ENCODE data around the gene SPTB. TPM values are rescaled to one million over a fixed set of nuclear protein-coding genes. Genes with fewer than 3 reads are reported as not detected.

Gene SPTB
- total RNA-seq, 4 donors from 2014 or later = 123 to 554 (median 266) TPM

GRCh38 chr14:64715628-64716412 is 163.9 kb downstream of the SPTB start:
- no peak for ATAC-seq
- Histone ChIP-seq H3K27me3 (no peaks in the 10 kb centered on the region), H3K4me1 (peaks cover 7 to 18% of the 10 kb centered on the region in 2 donors), H3K27ac (peak overlapping the region; percentile 11 to 67 (median 62)), H3K9me3 (peaks cover 0 to 2% (median 0%) of the 10 kb centered on the region in 3 donors), H3K36me3 (no peaks in the 10 kb centered on the region), H3K4me3 (peak overlapping the region; percentile 27 to 37 (median 36))
- intact Hi-C loops (cut with DNase I; ENCODE audit: low total_unique reads) = no loop called here
- no peak for DNase-seq
- in situ Hi-C loops (cut with MboI; ENCODE audit: low sequenced_read_pairs in 4 of 4) = no loop called here
- TF ChIP-seq CTCF (IDR thresholded peaks at IDR 0.05 in 4 of 5, conservative IDR thresholded peaks at IDR 0.05 in 1 of 5) = no peak
- no peak for TF ChIP-seq POLR2A (IDR thresholded peaks at IDR 0.05)

- DNase-seq (no peak), ATAC-seq (no peak)
- H3K27ac ChIP-seq = peak overlapping the region; percentile 11 to 67 (median 40)
- in situ Hi-C loops (cut with MboI; ENCODE audit: low sequenced_read_pairs in 4 of 4) = no loop called here
- H3K36me3 ChIP-seq = no peaks in the 10 kb centered on the region
- H3K4me1 ChIP-seq = peaks cover 7 to 13% of the 10 kb centered on the region in 2 donors
- TF ChIP-seq POLR2A (IDR thresholded peaks at IDR 0.05) (no peak), CTCF (IDR thresholded peaks at IDR 0.05 in 4 of 5, conservative IDR thresholded peaks at IDR 0.05 in 1 of 5) (no peak)
- no peaks in the 10 kb centered on the region for H3K27me3 ChIP-seq
- intact Hi-C loops (cut with DNase I; ENCODE audit: low total_unique reads) = no loop called here
- peaks cover 0 to 2% (median 0%) of the 10 kb centered on the region in 3 donors for H3K9me3 ChIP-seq
- H3K4me3 ChIP-seq = peak overlapping the region in 2 of 4 donors; percentile 27 to 35
Measured at GRCh38 chr14:64715146-64715627, 164.5 kb downstream of the SPTB start.

GRCh38 chr14:64714432-64715025 is 165.2 kb downstream of the SPTB start:
- ATAC-seq (no peak), DNase-seq (no peak)
- no peak for TF ChIP-seq POLR2A (IDR thresholded peaks at IDR 0.05)
- TF ChIP-seq CTCF (IDR thresholded peaks at IDR 0.05 in 4 of 5, conservative IDR thresholded peaks at IDR 0.05 in 1 of 5) = no peak
- intact Hi-C loops (cut with DNase I; ENCODE audit: low total_unique reads) (no loop called here), in situ Hi-C loops (cut with MboI; ENCODE audit: low sequenced_read_pairs in 4 of 4) (no loop called here)
- Histone ChIP-seq H3K27me3 (no peaks in the 10 kb centered on the region), H3K4me1 (peaks cover 7 to 14% of the 10 kb centered on the region in 2 donors), H3K27ac (peak overlapping the region in 2 of 4 donors; percentile 63 to 67), H3K9me3 (peaks cover 0 to 2% (median 0%) of the 10 kb centered on the region in 3 donors), H3K36me3 (no peaks in the 10 kb centered on the region), H3K4me3 (no peak overlapping the region)

- Histone ChIP-seq H3K4me3 (no peak overlapping the region), H3K9me3 (peaks cover 0 to 2% (median 0%) of the 10 kb centered on the region in 3 donors), H3K4me1 (peaks cover 7 to 14% of the 10 kb centered on the region in 2 donors), H3K36me3 (no peaks in the 10 kb centered on the region), H3K27ac (no peak overlapping the region), H3K27me3 (no peaks in the 10 kb centered on the region)
- in situ Hi-C loops (cut with MboI; ENCODE audit: low sequenced_read_pairs in 4 of 4) = no loop called here
- ATAC-seq (no peak), DNase-seq (no peak)
- TF ChIP-seq POLR2A (IDR thresholded peaks at IDR 0.05) = no peak
- no peak for TF ChIP-seq CTCF (IDR thresholded peaks at IDR 0.05 in 4 of 5, conservative IDR thresholded peaks at IDR 0.05 in 1 of 5)
- intact Hi-C loops (cut with DNase I; ENCODE audit: low total_unique reads) = no loop called here
Measured at GRCh38 chr14:64713677-64714076, 166.0 kb downstream of the SPTB start.
